ENCODE measurements around the gene ANTXR1. TPM values are rescaled to one million over a fixed set of nuclear protein-coding genes. Genes with fewer than 3 reads are reported as not detected.

The ANTXR1 gene
- total and polyA plus RNA-seq, 2 of the 8 experiments (the other 6 are each of a cell fraction or from before 2014, with no cell fraction given), result 15.8 to 44.3 TPM

GRCh38 chr2:69021727-69022126 lies 8.7 kb downstream of the ANTXR1 start (continued):
- TF ChIP-seq CHD7 (IDR thresholded peaks at IDR 0.05; ENCODE audit: insufficient replicate concordance, low read length) (no peak), TCF12 (IDR thresholded peaks at IDR 0.05; ENCODE audit: low read depth, low read length) (no peak), CREB1 (IDR thresholded peaks at IDR 0.05) (no peak), YY1 (IDR thresholded peaks at IDR 0.05; ENCODE audit: low read depth, low read length) (no peak), SAP30 (IDR thresholded peaks at IDR 0.05; ENCODE audit: insufficient read depth, insufficient replicate concordance, low read length) (no peak)

All from H1 (cell line).